ENCODE data around the gene LRRC8C. TPM values are rescaled to one million over a fixed set of nuclear protein-coding genes. Genes with fewer than 3 reads are reported as not detected.

The LRRC8C gene
- total and polyA plus RNA-seq, 10 of the 15 experiments (the other 5 are each of a cell fraction or from before 2014, with no cell fraction given): 2.3 to 16.3 (median 10.8) TPM

DNA sequence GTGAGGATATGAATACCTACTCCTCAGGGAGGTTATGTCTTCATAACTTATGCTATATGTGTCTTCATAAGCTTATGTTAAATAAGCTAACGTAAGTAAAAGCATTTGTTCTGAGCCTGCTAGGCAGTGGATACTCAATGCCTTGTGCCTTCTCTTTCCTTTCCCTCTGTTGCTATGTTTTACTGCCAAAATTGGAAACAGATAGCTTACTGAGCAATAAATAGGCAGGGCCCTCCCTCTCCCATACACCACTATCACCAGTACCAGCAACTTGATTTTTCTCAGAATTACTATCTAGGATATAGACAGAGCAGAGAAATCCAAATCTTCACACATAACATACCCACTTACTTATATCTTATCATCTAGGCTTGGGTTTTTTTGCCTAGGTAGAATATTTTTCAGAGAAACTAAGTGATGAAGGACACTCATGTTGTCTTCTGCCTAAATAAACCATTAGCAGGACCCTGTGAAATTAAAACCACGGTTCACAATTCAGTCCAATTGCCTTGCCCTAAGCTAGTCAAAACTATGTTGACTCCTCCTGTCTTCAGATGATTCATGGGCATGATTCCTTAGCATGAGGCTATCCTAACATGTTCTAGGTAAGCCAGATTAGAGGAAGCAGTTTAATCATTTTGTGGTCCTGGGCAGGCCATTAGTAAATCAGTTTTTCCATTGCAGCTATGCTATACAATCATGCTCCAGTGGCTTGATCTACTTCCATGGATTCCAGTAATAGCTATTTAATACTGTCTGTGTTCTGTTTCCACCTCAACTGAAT, 15.9 kb upstream of the LRRC8C start:
- H3K4me1 ChIP-seq (ENCODE audit: control insufficient read depth, insufficient read depth, low read length): peaks cover 6% of the 10 kb centered on the region
- no peaks in the 10 kb centered on the region for H3K79me2 ChIP-seq (ENCODE audit: control insufficient read depth, insufficient read depth, low read length)
- H3K36me3 ChIP-seq (ENCODE audit: control insufficient read depth in 2 of 2, insufficient read depth in 2 of 2, low read length in 1 of 2): no peaks in the 10 kb centered on the region
- H4K20me1 ChIP-seq (ENCODE audit: control insufficient read depth, insufficient read depth): no peaks in the 10 kb centered on the region; the same call in 1 of the 2 replicates
- no peak overlapping the region for H3K4me2 ChIP-seq (ENCODE audit: control insufficient read depth, insufficient read depth)
- ATAC-seq (no peak), DNase-seq (ENCODE audit: low read depth, low spot score) (no peak), FAIRE-seq (no peak)
- ChIA-PET POLR2A (interaction anchor here (0.8 kb wide), 1 partner anchor 15 kb away, joined by 3 read pairs; the partner anchor contains the start of gene LRRC8C), RAD21 (ENCODE audit: unreplicated experiment) (interaction anchor here (0.9 to 2.9 kb wide), 4 partner anchors 11 to 146 kb away, joined by 3 to 9 read pairs (median 6); no protein-coding TSS in a partner anchor), CTCF (interaction anchor here (0.7 to 5.7 kb wide), 11 partner anchors 9 to 371 kb away, joined by 3 to 29 read pairs (median 3); no protein-coding TSS in a partner anchor), SMC1A (ENCODE audit: uncharacterized antibody, unreplicated experiment) (interaction anchor here (0.7 to 4.0 kb wide), 9 partner anchors 7 to 146 kb away, joined by 3 to 23 read pairs (median 5); no protein-coding TSS in a partner anchor)
- no TSS peak for BruUV-seq (replicated peaks)
- H3K9ac ChIP-seq (ENCODE audit: control insufficient read depth, insufficient read depth, low read length): no peak overlapping the region
- no peaks in the 10 kb centered on the region for H3K27me3 ChIP-seq (replicated peaks in 1 of 2; ENCODE audit: control insufficient read depth in 2 of 2, insufficient read depth in 2 of 2, low read length in 1 of 2)
- no peak overlapping the region for H2AFZ ChIP-seq (ENCODE audit: control insufficient read depth, low read depth, low read length)
- H3K9me3 ChIP-seq (replicated peaks; ENCODE audit: control insufficient read depth, insufficient read depth, low read length): peaks cover 3% of the 10 kb centered on the region; the same call in 1 of the 3 replicates
- in situ Hi-C loops (cut with MboI) (no loop called here), intact Hi-C loops (cut with micrococcal nuclease; ENCODE audit: unreplicated experiment) (no loop called here)
- no peak overlapping the region for H3K4me3 ChIP-seq
- no peak overlapping the region for H3K27ac ChIP-seq (ENCODE audit: control insufficient read depth, insufficient read depth)
- WGBS (ENCODE audit: insufficient coverage, insufficient replicate concordance, low lambda C conversion rate, missing lambda C conversion rate): 93% methylated on average over 2 of the region's 2 CpGs
- TF ChIP-seq ZNF384 (IDR thresholded peaks at IDR 0.05; ENCODE audit: borderline replicate concordance, low read depth, low read length) (no peak), RUNX3 (IDR thresholded peaks at IDR 0.05; ENCODE audit: low read length) (no peak), POLR2AphosphoS2 (IDR thresholded peaks at IDR 0.05; ENCODE audit: low read depth, low read length) (no peak), FOS (IDR thresholded peaks at IDR 0.05; ENCODE audit: borderline replicate concordance, extremely low read depth, insufficient read length) (no peak), TARDBP (IDR thresholded peaks at IDR 0.05; ENCODE audit: borderline replicate concordance) (no peak), EZH2 (IDR thresholded peaks at IDR 0.05; ENCODE audit: borderline replicate concordance, control insufficient read depth, low read depth, low read length) (no peak), E4F1 (IDR thresholded peaks at IDR 0.05; ENCODE audit: borderline replicate concordance, partially characterized antibody) (no peak), KLF5 (IDR thresholded peaks at IDR 0.05; ENCODE audit: partially characterized antibody) (no peak), ZNF207 (IDR thresholded peaks at IDR 0.05; ENCODE audit: borderline replicate concordance) (no peak), SUPT20H (IDR thresholded peaks at IDR 0.05; ENCODE audit: borderline replicate concordance, control insufficient read depth, low read depth, low read length) (no peak), SREBF1 (IDR thresholded peaks at IDR 0.05; ENCODE audit: low read length) (no peak)
- TF ChIP-seq, protein P1, sequence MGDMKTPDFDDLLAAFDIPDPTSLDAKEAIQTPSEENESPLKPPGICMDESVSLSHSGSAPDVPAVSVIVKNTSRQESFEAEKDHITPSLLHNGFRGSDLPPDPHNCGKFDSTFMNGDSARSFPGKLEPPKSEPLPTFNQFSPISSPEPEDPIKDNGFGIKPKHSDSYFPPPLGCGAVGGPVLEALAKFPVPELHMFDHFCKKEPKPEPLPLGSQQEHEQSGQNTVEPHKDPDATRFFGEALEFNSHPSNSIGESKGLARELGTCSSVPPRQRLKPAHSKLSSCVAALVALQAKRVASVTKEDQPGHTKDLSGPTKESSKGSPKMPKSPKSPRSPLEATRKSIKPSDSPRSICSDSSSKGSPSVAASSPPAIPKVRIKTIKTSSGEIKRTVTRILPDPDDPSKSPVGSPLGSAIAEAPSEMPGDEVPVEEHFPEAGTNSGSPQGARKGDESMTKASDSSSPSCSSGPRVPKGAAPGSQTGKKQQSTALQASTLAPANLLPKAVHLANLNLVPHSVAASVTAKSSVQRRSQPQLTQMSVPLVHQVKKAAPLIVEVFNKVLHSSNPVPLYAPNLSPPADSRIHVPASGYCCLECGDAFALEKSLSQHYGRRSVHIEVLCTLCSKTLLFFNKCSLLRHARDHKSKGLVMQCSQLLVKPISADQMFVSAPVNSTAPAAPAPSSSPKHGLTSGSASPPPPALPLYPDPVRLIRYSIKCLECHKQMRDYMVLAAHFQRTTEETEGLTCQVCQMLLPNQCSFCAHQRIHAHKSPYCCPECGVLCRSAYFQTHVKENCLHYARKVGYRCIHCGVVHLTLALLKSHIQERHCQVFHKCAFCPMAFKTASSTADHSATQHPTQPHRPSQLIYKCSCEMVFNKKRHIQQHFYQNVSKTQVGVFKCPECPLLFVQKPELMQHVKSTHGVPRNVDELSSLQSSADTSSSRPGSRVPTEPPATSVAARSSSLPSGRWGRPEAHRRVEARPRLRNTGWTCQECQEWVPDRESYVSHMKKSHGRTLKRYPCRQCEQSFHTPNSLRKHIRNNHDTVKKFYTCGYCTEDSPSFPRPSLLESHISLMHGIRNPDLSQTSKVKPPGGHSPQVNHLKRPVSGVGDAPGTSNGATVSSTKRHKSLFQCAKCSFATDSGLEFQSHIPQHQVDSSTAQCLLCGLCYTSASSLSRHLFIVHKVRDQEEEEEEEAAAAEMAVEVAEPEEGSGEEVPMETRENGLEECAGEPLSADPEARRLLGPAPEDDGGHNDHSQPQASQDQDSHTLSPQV (IDR thresholded peaks at IDR 0.05): no peak
- TF ChIP-seq, protein P2, sequence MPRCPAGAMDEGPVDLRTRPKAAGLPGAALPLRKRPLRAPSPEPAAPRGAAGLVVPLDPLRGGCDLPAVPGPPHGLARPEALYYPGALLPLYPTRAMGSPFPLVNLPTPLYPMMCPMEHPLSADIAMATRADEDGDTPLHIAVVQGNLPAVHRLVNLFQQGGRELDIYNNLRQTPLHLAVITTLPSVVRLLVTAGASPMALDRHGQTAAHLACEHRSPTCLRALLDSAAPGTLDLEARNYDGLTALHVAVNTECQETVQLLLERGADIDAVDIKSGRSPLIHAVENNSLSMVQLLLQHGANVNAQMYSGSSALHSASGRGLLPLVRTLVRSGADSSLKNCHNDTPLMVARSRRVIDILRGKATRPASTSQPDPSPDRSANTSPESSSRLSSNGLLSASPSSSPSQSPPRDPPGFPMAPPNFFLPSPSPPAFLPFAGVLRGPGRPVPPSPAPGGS (IDR thresholded peaks at IDR 0.05; ENCODE audit: borderline replicate concordance, insufficient read depth, low read depth, low read length, poor library complexity, severe bottlenecking): no peak
